Endothelial cell of umbilical vein (primary cell): ENCODE results near the gene SPTBN4.

Experiments
- EZH2 ChIP-seq: IDR thresholded peaks from 2 replicates; pipeline ENCODE4 v1.6.1; 2012; ENCODE audit warnings: borderline replicate concordance, low read depth, mild to moderate bottlenecking, moderate library complexity, low read length, inconsistent platforms; ENCODE audit not compliant: severe bottlenecking
- POLR2A ChIP-seq: IDR thresholded peaks from 2 replicates; pipeline ENCODE4 v1.6.1; 2012; ENCODE audit warnings: low read depth, mild to moderate bottlenecking, control low read depth, low read length
- TF ChIP-seq, protein P1 (sequence below), 2 donors: IDR thresholded peaks; 1 replicate in 1 of 2; 2 replicates in 1 of 2; pipeline ENCODE4 v1.5.1; 2011; ENCODE audit warnings: low read length in 2 of 2, mild to moderate bottlenecking in 2 of 2, moderate library complexity in 2 of 2, control low read depth in 1 of 2, inconsistent platforms in 1 of 2, low read depth in 1 of 2; ENCODE audit not compliant: insufficient read depth in 1 of 2; ENCODE audit errors: extremely low read depth in 1 of 2

DNA sequence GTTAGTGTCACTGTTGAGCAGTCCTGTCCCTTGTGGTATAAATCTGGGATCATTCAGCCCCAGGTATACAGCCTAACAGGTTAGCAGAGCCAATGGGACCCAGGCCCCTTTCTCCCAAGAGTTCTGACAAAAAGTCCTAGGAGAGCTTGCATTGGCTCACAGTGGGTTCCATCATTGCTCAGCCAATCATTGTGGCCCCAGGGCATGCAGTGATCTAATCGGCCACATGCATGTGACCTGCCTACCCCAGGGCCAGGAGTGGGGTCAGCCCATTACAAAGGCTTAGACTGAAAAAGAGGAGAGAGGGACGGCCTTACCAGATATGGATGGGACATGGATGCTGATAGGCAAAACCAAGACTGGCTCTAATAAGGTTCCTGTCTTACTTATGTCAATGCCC lies 41.1 kb downstream of the SPTBN4 start:
- TF ChIP-seq, protein P1, sequence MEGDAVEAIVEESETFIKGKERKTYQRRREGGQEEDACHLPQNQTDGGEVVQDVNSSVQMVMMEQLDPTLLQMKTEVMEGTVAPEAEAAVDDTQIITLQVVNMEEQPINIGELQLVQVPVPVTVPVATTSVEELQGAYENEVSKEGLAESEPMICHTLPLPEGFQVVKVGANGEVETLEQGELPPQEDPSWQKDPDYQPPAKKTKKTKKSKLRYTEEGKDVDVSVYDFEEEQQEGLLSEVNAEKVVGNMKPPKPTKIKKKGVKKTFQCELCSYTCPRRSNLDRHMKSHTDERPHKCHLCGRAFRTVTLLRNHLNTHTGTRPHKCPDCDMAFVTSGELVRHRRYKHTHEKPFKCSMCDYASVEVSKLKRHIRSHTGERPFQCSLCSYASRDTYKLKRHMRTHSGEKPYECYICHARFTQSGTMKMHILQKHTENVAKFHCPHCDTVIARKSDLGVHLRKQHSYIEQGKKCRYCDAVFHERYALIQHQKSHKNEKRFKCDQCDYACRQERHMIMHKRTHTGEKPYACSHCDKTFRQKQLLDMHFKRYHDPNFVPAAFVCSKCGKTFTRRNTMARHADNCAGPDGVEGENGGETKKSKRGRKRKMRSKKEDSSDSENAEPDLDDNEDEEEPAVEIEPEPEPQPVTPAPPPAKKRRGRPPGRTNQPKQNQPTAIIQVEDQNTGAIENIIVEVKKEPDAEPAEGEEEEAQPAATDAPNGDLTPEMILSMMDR (IDR thresholded peaks at IDR 0.05; ENCODE audit: extremely low read depth in 1 of 2, insufficient read depth in 1 of 2, low read depth in 1 of 2, low read length in 2 of 2): no peak
- no peak for TF ChIP-seq EZH2
- TF ChIP-seq POLR2A: no peak
